ENCODE data around the gene WRAP73. TPM values are rescaled to one million over a fixed set of nuclear protein-coding genes. Genes with fewer than 3 reads are reported as not detected.

Gene WRAP73
- total and polyA plus RNA-seq, 12 donors, result 7.5 to 16.5 (median 10.3) TPM

- no peak overlapping the region for H3K27ac ChIP-seq
- H3K9me3 ChIP-seq, result no peaks in the 10 kb centered on the region
- intact Hi-C loops (cut with DNase I), result no loop called here
- no peak overlapping the region for H3K4me3 ChIP-seq
- H3K27me3 ChIP-seq, result peaks cover 32 to 75% (median 44%) of the 10 kb centered on the region in 7 donors
- H3K36me3 ChIP-seq, result no peaks in the 10 kb centered on the region
- peaks cover 9 to 41% (median 26%) of the 10 kb centered on the region in 9 donors for H3K4me1 ChIP-seq
- no peak for TF ChIP-seq CTCF (IDR thresholded peaks at IDR 0.05)
- 57 to 71% methylated on average over 22 of the region's 22 CpGs for WGBS, 2 donors
- ATAC-seq, result peak in 5 of 8 donors; percentile 23 to 46 (median 45)
- no peak for DNase-seq
Measured at GRCh38 chr1:3654549-3655281, 4.8 kb upstream of the WRAP73 start.

GRCh38 chr1:3653286-3653618 lies 3.3 kb upstream of the WRAP73 start:
- Histone ChIP-seq H3K9me3 (no peaks in the 10 kb centered on the region), H3K36me3 (no peaks in the 10 kb centered on the region), H3K4me3 (peak overlapping the region in 1 of 10 donors; percentile 94), H3K4me1 (peaks cover 12 to 54% (median 38%) of the 10 kb centered on the region in 9 donors), H3K27ac (no peak overlapping the region), H3K27me3 (peaks cover 32 to 75% (median 44%) of the 10 kb centered on the region in 7 donors)
- intact Hi-C loops (cut with DNase I), result no loop called here
- DNase-seq (no peak), ATAC-seq (no peak)
- WGBS, 2 donors, result 42 to 52% methylated on average over 10 of the region's 10 CpGs
- no peak for TF ChIP-seq CTCF (IDR thresholded peaks at IDR 0.05)

- Histone ChIP-seq H3K36me3 (peaks cover 0 to 3% (median 0%) of the 10 kb centered on the region in 9 donors), H3K4me3 (peak overlapping the region; percentile 4 to 97 (median 40)), H3K27ac (no peak overlapping the region), H3K4me1 (peaks cover 12 to 56% (median 38%) of the 10 kb centered on the region in 9 donors), H3K27me3 (peaks cover 32 to 73% (median 44%) of the 10 kb centered on the region in 7 donors), H3K9me3 (no peaks in the 10 kb centered on the region)
- DNase-seq, result no peak
- no peak for ATAC-seq
- intact Hi-C loops (cut with DNase I), result no loop called here
- WGBS, 2 donors, result 7 to 9% methylated on average over 44 to 68 of the region's 68 CpGs
- no peak for TF ChIP-seq CTCF (IDR thresholded peaks at IDR 0.05)
Measured at GRCh38 chr1:3652548-3653285, 2.8 kb upstream of the WRAP73 start.

GRCh38 chr1:3651930-3652547 lies 2.1 kb upstream of the WRAP73 start, which contains the start of gene TP73:
TP73 (plus strand) TSS chr1:3652516; CDS start chr1:3682366, 29,850 bp downstream.
- H3K27ac ChIP-seq, result no peak within 1 kb of the TSS
- intact Hi-C loops (cut with DNase I), result no loop called here
- 1% methylated on average over 31 to 80 of the region's 80 CpGs for WGBS, 2 donors
- no peak for TF ChIP-seq CTCF (IDR thresholded peaks at IDR 0.05)
- H3K27me3 ChIP-seq, result peaks cover 32 to 66% (median 44%) of the 10 kb centered on the region in 7 donors
- H3K9me3 ChIP-seq, result no peaks in the 10 kb centered on the region
- peaks cover 0 to 10% (median 0%) of the 10 kb centered on the region in 9 donors for H3K36me3 ChIP-seq
- DNase-seq, result peak in 1 of 2 donors; percentile 31
- peak within 1 kb of the TSS; percentile 4 to 97 (median 40) for H3K4me3 ChIP-seq
- H3K4me1 ChIP-seq, result peaks cover 12 to 56% (median 38%) of the 10 kb centered on the region in 9 donors
- peak in 3 of 8 donors; percentile 13 to 29 (median 18) for ATAC-seq
